Hypothalamus (tissue), 51 donors: ENCODE data around the gene CYTIP.
"Not testable (repeated sequence)": the region's sequence is repeated elsewhere in the genome, so short reads cannot be mapped to it uniquely, and the experiment has no call there.

Experiments used
- DNase-seq, 51 donors: peaks; one replicate each; lab custom pipeline; 2025; lab: John Stamatoyannopoulos, UW

Gene CYTIP

DNA sequence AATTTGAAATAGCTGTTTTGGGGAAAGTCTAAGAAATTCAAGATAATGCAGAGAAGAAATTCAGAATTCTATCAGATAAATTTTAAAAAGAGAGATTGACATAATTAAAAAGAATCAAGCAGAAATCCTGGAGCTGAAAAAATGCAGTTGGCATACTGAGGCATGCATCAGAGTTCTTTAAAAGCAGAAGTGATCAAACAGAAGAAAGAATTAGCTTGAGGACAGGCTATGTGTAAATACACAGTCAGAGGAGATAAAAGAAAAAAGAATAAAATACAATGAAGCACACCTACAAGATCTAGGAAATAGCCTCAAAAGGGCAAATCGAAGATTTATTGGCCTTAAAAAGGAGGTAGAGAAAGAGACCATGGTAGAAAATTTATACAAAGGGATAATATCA, 57.1 kb downstream of the CYTIP start:
- DNase-seq = no peak

DNA sequence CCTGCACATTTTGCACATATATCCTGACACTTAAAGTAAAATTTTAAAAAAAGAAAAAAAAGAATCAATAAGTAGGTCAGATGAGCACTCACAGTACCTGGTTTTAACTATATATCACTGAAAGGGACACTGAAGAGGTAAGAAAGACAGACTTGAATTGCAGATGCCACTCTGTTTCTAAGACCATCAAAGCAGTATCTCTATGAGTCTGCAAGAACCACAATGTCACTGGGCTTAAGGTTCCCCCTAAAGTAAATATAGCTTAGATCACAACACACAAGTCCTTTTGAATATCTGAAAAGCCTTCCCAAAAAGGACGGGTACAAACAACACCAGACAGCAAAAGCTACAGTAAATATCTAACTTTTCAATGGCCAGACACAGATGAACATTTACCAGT, 57.6 kb downstream of the CYTIP start:
- no peak for DNase-seq

DNA sequence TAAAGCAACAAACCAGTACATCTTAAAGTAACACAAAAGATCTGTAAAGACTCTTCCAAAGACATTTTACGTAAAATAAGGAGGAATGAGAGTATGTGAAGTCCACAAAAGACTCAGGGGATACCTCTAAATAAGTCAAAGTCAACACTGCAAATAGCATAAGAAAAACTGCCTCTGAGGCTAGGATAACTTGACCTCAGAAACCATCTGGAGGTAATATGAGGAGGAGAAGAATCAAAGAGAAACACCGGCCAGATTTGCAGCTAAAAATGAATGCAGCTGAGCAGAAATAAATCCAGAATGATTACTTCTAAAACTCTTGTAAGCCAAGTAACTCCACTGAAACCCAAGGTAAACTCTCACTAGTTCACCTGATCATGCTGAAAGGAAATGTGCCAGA, 66.0 kb downstream of the CYTIP start:
- DNase-seq = no peak

DNA sequence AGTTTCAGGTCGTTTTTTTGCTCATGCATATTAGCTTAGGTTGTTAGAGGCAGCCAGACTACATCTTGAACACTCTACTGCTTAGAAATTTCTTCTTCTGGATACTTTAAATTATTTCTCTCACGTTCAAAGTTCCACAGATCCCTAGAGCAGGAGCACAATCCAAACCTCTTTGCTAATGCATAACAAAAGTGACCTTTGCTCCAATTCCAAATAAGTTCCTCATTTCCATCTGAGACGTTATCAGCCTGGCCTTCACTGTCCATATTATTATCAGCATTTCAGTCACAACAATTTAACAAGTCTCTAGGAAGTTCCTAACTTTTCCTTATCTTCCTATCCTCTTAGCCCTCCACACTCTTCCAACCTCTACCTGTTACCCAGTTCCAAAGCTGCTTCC, 67.8 kb downstream of the CYTIP start:
- DNase-seq = no peak

DNA sequence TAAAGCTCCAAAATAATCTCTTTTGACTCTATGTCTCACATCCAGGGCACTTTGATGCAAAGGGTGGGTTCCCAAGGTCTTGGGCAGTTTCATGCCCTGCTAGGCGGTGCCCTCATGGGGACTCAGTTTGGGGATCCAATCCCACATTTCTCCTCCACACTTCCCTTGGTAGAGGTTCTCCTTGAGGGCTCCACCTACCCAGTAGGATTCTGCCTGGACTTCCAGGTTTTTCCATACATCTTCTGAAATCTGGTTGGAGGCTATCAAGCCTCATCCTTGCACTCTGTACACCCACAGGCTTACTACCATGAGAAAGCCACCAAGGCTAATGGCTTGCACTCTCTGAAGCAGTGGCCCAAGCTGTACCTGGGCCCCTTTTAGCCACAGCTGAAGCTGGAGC, 68.5 kb downstream of the CYTIP start:
- no peak for DNase-seq

DNA sequence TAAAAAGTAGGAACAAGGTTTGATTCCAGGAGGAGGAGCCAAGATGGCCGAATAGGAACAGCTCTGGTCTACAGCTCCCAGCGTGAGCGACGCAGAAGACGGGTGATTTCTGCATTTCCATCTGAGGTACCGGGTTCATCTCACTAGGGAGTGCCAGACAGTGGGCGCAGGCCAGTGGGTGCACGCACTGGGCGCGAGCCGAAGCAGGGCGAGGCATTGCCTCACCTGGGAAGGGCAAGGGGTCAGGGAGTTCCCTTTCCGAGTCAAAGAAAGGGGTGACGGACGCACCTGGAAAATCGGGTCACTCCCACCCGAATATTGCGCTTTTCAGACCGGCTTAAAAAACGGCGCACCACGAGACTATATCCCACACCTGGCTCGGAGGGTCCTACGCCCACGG, 75.4 kb downstream of the CYTIP start:
- DNase-seq = not testable (repeated sequence)

DNA sequence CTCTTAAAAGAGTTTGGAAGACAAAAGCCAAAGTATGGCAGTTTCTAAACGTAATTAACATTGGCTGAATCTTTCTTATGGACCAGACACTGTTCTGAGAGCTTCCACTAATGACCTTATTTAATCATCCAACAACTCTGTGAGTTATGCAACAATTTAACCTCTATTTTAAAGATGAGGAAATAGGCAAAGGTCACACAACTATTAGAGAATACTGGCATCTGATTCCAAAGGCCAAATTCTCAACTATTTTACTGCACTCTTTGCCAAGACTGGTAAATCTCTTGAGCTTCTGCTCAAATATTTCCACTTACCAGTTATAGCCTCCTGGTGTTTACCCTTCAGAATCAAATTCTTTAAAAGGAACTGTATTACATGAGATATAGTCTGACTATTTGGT, 76.2 kb downstream of the CYTIP start:
- no peak for DNase-seq
